Thyroid gland (tissue), 4 donors: ENCODE measurements around the gene ABCG1.

ENCODE experiments used
- CTCF ChIP-seq, 6 experiments: fragments of 200-600 bp in 3 of 6; fragments of 450-650 bp in 3 of 6; sonication (generic) in 3 of 6; IDR thresholded peaks; one replicate each; pipeline ENCODE4 v1.5.1; 2016 to 2019; ENCODE audit warnings: antibody characterized with exemption in 6 of 6, mild to moderate bottlenecking in 2 of 6, inconsistent platforms in 1 of 6, moderate library complexity in 1 of 6
- POLR2A ChIP-seq, 2 donors: fragments of 450-650 bp; IDR thresholded peaks; one replicate each; pipeline ENCODE4 v1.6.1; 2017; ENCODE audit warnings: antibody characterized with exemption in 2 of 2, mild to moderate bottlenecking in 2 of 2, moderate library complexity in 1 of 2

- TF ChIP-seq CTCF (IDR thresholded peaks at IDR 0.05) = no peak
- no peak for TF ChIP-seq POLR2A (IDR thresholded peaks at IDR 0.05)
Measured at GRCh38 chr21:42330380-42331371, 111.7 kb downstream of the ABCG1 start.
